SHP77 treated with DMSO at 0.1 percent for 48 hours (cell line): ENCODE measurements around the gene GATD1.
A peak's percentile ranks its signal among the peaks of the same experiment; 100 is the strongest.

Experiments used
- DNase-seq: peaks from one replicate; lab custom pipeline; 2025; lab: John Stamatoyannopoulos, UW

Gene GATD1

GRCh38 chr11:777288-778255, at the start of gene GATD1:
Gene GATD1 (minus strand): TSS chr11:777487. CDS start chr11:777462, 25 bp downstream.
- peak; percentile 38 for DNase-seq

- DNase-seq, result no peak
Observed at GRCh38 chr11:826836-827145, 49.5 kb upstream of the GATD1 start.

- no peak for DNase-seq
Observed at GRCh38 chr11:826227-826621, 48.9 kb upstream of the GATD1 start.

GRCh38 chr11:825366-826226, 48.3 kb upstream of the GATD1 start:
- no peak for DNase-seq

- DNase-seq, result no peak
Observed at GRCh38 chr11:824942-825341, 47.7 kb upstream of the GATD1 start.

GRCh38 chr11:824292-824880, 47.1 kb upstream of the GATD1 start:
- DNase-seq, result peak; percentile 45

GRCh38 chr11:823441-824291, 46.4 kb upstream of the GATD1 start:
- no peak for DNase-seq

- no peak for DNase-seq
Observed at GRCh38 chr11:821512-822371, 44.5 kb upstream of the GATD1 start.

- no peak for DNase-seq
Observed at GRCh38 chr11:820655-821511, 43.6 kb upstream of the GATD1 start.

GRCh38 chr11:819943-820649, 42.8 kb upstream of the GATD1 start:
- DNase-seq, result peak; percentile 17

- no peak for DNase-seq
Observed at GRCh38 chr11:819129-819931, 42.0 kb upstream of the GATD1 start.

GRCh38 chr11:818396-819128, 41.3 kb upstream of the GATD1 start, which contains the start of gene PNPLA2:
Gene PNPLA2 (plus strand): TSS chr11:818914. CDS start chr11:819719, 805 bp downstream.
- DNase-seq, result no peak

GRCh38 chr11:816433-816779, 39.1 kb upstream of the GATD1 start:
- DNase-seq, result no peak

GRCh38 chr11:815675-816432, 38.6 kb upstream of the GATD1 start:
- DNase-seq, result no peak

- no peak for DNase-seq
Observed at GRCh38 chr11:813456-814096, 36.3 kb upstream of the GATD1 start.

GRCh38 chr11:813072-813455, 35.8 kb upstream of the GATD1 start:
- no peak for DNase-seq
